ENCODE results near the gene USP24.
A peak's percentile ranks its signal among the peaks of the same experiment; 100 is the strongest.
"Not testable (repeated sequence)": the region's sequence is repeated elsewhere in the genome, so short reads cannot be mapped to it uniquely, and the experiment has no call there.

Gene USP24

GRCh38 chr1:55038974-55039341 lies 176.2 kb downstream of the USP24 start:
- no peak for DNase-seq (ENCODE audit: low read depth in 2 of 2)

GRCh38 chr1:55038552-55038838 lies 176.7 kb downstream of the USP24 start:
- no peak for DNase-seq (ENCODE audit: low read depth in 2 of 2)

- DNase-seq (ENCODE audit: low read depth in 2 of 2): no peak
Measured at GRCh38 chr1:55037733-55038551, 177.2 kb downstream of the USP24 start.

DNA sequence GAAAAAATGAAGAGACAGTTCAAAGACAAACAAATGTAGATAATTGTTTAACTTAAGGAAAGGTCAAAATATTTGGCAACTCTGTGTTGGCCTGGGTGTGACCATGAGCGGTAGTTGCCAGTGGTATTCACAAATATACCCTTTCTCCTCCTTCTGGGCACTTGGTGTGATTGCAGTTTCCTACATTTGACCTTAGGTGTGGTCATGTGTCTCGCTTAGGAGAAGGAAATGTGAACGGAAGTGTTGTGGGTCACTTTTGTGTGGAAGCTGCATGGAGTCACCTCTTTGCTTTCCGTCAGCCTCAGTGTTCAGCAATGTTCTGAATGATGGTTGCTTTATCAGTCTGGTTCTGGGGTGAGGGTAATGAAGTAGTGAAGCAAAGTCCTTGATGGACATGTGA lies 179.3 kb downstream of the USP24 start:
- no peak for DNase-seq (ENCODE audit: low read depth in 2 of 2)

GRCh38 chr1:55034476-55035133 lies 180.6 kb downstream of the USP24 start:
- DNase-seq (ENCODE audit: low read depth in 2 of 2): no peak

GRCh38 chr1:55033265-55033614 lies 181.9 kb downstream of the USP24 start:
- no peak for DNase-seq (ENCODE audit: low read depth in 2 of 2)

- DNase-seq (ENCODE audit: low read depth in 2 of 2): not testable (repeated sequence)
Measured at GRCh38 chr1:55031098-55031497, 184.1 kb downstream of the USP24 start.

DNA sequence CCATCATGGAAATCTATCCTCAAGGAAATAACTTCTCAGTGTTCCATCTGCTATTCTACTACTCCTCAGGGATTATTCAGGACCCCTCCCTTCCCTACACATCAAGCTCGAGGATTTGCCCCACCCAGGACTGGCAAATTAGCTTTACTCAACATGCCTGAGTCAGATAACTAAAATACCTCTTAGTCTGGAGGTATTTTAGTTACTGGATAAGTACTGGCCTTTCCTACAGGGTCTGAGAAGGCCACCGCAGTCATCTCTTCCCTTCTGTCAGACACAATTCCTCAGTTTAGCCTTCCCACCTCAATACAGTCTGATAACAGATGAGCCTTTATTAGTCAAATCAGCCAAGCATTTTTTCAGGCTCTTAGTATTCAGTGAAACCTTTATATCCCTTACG lies 188.5 kb downstream of the USP24 start:
- DNase-seq (ENCODE audit: low read depth in 2 of 2): not testable (repeated sequence)

DNA sequence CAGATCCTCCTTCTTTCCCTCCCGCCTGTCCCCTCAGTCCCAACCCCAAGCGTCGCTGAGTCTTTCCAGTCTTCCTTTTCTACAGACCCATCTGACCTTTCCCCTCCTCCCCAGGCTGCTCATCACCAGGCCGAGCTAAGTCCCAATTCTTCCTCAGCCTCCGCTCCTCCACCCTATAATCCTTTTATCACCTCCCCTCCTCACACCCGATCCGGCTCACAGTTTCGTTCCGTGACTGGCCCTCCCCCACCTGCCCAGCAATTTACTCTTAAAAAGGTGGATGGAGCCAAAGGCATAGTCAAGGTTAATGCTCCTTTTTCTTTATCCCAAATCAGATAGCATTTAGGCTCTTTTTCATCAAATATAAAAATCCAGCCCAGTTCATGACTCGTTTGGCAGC lies 191.0 kb downstream of the USP24 start:
- DNase-seq (ENCODE audit: low read depth in 2 of 2): not testable (repeated sequence)

GRCh38 chr1:55021942-55022546 lies 193.1 kb downstream of the USP24 start:
- peak; percentile 12 to 33 for DNase-seq (ENCODE audit: low read depth in 2 of 2)

GRCh38 chr1:55018395-55018794 lies 196.8 kb downstream of the USP24 start:
- no peak for DNase-seq (ENCODE audit: low read depth in 2 of 2)

Measured in stimulated activated CD8-positive, alpha-beta memory T cell treated with anti-CD3 and anti-CD28 coated beads, Interleukin-7, amount 100 ng/mL, for 4 hours (primary cell).